OCI-LY1 (cell line): ENCODE data around the gene TCERG1L.

ENCODE experiments used
- H2AFZ ChIP-seq: fragments of 200-600 bp; sonication (generic), shearing (Covaris generic); 2 replicates; pipeline ENCODE4 v1.6.0; 2014; ENCODE audit warnings: antibody characterized with exemption, mild to moderate bottlenecking, low read length
- H3F3A ChIP-seq: fragments of 200-600 bp; sonication (generic), shearing (Covaris generic); 2 replicates; pipeline ENCODE4 v1.6.0; 2014; ENCODE audit warnings: mild to moderate bottlenecking, antibody characterized with exemption, low read length, moderate library complexity; ENCODE audit not compliant: insufficient read depth
- H3K27ac ChIP-seq: fragments of 200-600 bp; sonication (generic); 2 replicates; pipeline ENCODE4 v1.5.1; 2014; ENCODE audit warnings: low read length, mixed run types, mild to moderate bottlenecking, low read depth; ENCODE audit not compliant: poor library complexity, severe bottlenecking
- H3K27me3 ChIP-seq: fragments of 200-600 bp; sonication (generic); 2 replicates; pipeline ENCODE4 v1.6.0; 2014; ENCODE audit warnings: antibody characterized with exemption, mild to moderate bottlenecking, low read length, moderate library complexity; ENCODE audit not compliant: insufficient read depth
- H3K36me3 ChIP-seq: fragments of 200-600 bp; sonication (generic); 2 replicates; pipeline ENCODE4 v1.6.1; 2014; ENCODE audit warnings: mild to moderate bottlenecking, antibody characterized with exemption, low read length, moderate library complexity, mixed read lengths; ENCODE audit not compliant: insufficient read depth
- H3K4me1 ChIP-seq: fragments of 200-600 bp; sonication (generic); 2 replicates; pipeline ENCODE4 v1.5.1; 2014; ENCODE audit warnings: mild to moderate bottlenecking, low read length, moderate library complexity; ENCODE audit not compliant: insufficient read depth, severe bottlenecking
- H3K4me2 ChIP-seq: fragments of 200-600 bp; sonication (generic), shearing (Covaris generic); 2 replicates; pipeline ENCODE4 v1.6.1; 2014; ENCODE audit warnings: low read length
- H3K4me3 ChIP-seq: fragments of 200-600 bp; sonication (generic); 2 replicates; pipeline ENCODE4 v1.5.1; 2014; ENCODE audit warnings: low read length, low read depth, mild to moderate bottlenecking, mixed read lengths; ENCODE audit not compliant: poor library complexity, severe bottlenecking
- H3K79me2 ChIP-seq: fragments of 200-600 bp; shearing (Covaris generic); 2 replicates; pipeline ENCODE4 v1.6.1; 2016; ENCODE audit warnings: mixed run types, low read length, mixed read lengths; ENCODE audit not compliant: insufficient read depth
- H3K9ac ChIP-seq: fragments of 200-600 bp; sonication (generic), shearing (Covaris generic); 2 replicates; pipeline ENCODE4 v1.6.1; 2014; ENCODE audit warnings: mild to moderate bottlenecking, low read length, mixed read lengths
- H3K9me2 ChIP-seq: fragments of 200-600 bp; sonication (generic), shearing (Covaris generic); 2 replicates; pipeline ENCODE4 v1.6.1; 2014; ENCODE audit warnings: low read depth, mild to moderate bottlenecking, low read length, mixed read lengths
- H3K9me3 ChIP-seq: fragments of 200-600 bp; shearing (Covaris generic); 2 replicates; pipeline ENCODE4 v1.6.1; 2014; ENCODE audit warnings: low read length, mixed read lengths
- H4K20me1 ChIP-seq: fragments of 200-600 bp; sonication (generic), shearing (Covaris generic); 2 replicates; pipeline ENCODE4 v1.6.0; 2016; ENCODE audit warnings: mild to moderate bottlenecking, low read length; ENCODE audit not compliant: insufficient read depth
- EZH2 ChIP-seq: fragments of 200-600 bp; sonication (generic), shearing (Covaris generic); IDR thresholded peaks from 2 replicates; pipeline ENCODE4 v1.8.0; 2017; ENCODE audit warnings: borderline replicate concordance, mixed run types, mild to moderate bottlenecking, antibody characterized with exemption, low read length, moderate library complexity, mixed read lengths
- TF ChIP-seq, protein P1 (sequence below): fragments of 200-600 bp; sonication (generic), shearing (Covaris generic); IDR thresholded peaks from 2 replicates; pipeline ENCODE4 v1.5.1; 2017; ENCODE audit warnings: mild to moderate bottlenecking, antibody characterized with exemption, low read length, moderate library complexity, mixed read lengths

TCERG1L gene

DNA sequence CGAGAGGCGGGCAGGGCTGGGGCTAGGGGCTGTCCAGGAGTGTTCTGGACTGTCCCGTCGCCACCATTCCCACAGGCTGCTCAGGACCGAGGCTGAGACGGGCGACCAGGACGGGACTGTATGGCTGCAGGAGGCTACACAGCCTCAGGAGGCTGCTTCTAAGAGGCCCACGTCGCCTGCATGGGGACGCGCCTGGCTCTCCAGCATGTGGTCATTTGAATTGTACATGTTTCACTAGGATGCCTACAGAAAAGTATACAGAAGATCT is 216.3 kb downstream of the TCERG1L start:
- Histone ChIP-seq H3K27ac (no peak overlapping the region), H3K4me3 (no peak overlapping the region), H3K79me2 (no peaks in the 10 kb centered on the region), H4K20me1 (no peaks in the 10 kb centered on the region), H3K27me3 (no peaks in the 10 kb centered on the region), H3K4me1 (no peaks in the 10 kb centered on the region), H3K9me2 (no peaks in the 10 kb centered on the region), H3K4me2 (no peak overlapping the region), H3K36me3 (no peaks in the 10 kb centered on the region), H3F3A (no peaks in the 10 kb centered on the region), H2AFZ (no peak overlapping the region), H3K9me3 (no peaks in the 10 kb centered on the region), H3K9ac (no peak overlapping the region)
- TF ChIP-seq, protein P1, sequence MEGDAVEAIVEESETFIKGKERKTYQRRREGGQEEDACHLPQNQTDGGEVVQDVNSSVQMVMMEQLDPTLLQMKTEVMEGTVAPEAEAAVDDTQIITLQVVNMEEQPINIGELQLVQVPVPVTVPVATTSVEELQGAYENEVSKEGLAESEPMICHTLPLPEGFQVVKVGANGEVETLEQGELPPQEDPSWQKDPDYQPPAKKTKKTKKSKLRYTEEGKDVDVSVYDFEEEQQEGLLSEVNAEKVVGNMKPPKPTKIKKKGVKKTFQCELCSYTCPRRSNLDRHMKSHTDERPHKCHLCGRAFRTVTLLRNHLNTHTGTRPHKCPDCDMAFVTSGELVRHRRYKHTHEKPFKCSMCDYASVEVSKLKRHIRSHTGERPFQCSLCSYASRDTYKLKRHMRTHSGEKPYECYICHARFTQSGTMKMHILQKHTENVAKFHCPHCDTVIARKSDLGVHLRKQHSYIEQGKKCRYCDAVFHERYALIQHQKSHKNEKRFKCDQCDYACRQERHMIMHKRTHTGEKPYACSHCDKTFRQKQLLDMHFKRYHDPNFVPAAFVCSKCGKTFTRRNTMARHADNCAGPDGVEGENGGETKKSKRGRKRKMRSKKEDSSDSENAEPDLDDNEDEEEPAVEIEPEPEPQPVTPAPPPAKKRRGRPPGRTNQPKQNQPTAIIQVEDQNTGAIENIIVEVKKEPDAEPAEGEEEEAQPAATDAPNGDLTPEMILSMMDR, result no peak
- no peak for TF ChIP-seq EZH2

DNA sequence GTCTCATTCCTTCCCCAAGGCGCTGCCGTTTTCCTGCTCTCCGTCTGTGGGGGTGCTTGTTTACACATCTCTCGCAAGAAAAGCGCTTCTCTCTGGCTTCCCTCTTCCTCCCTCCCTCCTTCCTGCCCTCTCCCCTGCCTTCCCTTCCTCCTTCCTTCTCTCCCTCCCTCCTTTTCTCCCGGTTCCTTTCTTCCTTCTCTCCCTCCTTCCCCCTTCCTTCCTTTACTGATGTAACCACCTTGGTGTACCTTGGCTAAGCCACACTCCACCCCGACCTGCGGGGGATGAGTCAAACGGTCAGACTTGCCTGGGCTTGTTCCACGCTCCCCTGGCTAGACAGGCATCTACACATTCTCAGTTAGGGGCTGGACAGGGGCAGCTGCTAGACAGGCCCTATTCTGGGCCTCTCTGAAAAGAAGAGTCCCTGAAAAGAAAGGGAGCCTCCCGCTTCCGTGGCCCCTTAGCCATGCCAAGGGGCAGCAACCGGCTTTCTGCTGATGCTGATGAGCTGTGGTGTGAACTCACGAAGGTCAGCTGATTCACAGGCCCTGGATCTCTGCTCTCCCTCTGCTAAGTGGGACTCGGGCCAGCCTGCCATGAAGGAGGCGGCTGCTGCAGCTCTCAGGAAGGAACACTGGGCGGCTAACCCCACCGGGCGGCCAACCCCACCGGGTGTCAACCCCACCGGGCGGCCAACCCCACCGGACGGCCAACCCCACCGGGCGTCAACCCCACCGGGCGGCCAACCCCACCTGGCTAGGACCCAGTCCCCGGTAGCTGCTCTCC is 216.8 kb downstream of the TCERG1L start:
- no peaks in the 10 kb centered on the region for H3K9me3 ChIP-seq
- H3F3A ChIP-seq, result no peaks in the 10 kb centered on the region
- no peak overlapping the region for H3K9ac ChIP-seq
- no peak overlapping the region for H3K4me2 ChIP-seq
- no peaks in the 10 kb centered on the region for H3K36me3 ChIP-seq
- no peak overlapping the region for H2AFZ ChIP-seq
- H3K4me3 ChIP-seq, result no peak overlapping the region
- no peaks in the 10 kb centered on the region for H4K20me1 ChIP-seq
- H3K4me1 ChIP-seq, result no peaks in the 10 kb centered on the region
- no peak for TF ChIP-seq EZH2
- TF ChIP-seq, protein P1, result no peak
- no peak overlapping the region for H3K27ac ChIP-seq
- H3K27me3 ChIP-seq, result no peaks in the 10 kb centered on the region
- no peaks in the 10 kb centered on the region for H3K79me2 ChIP-seq
- H3K9me2 ChIP-seq, result no peaks in the 10 kb centered on the region

DNA sequence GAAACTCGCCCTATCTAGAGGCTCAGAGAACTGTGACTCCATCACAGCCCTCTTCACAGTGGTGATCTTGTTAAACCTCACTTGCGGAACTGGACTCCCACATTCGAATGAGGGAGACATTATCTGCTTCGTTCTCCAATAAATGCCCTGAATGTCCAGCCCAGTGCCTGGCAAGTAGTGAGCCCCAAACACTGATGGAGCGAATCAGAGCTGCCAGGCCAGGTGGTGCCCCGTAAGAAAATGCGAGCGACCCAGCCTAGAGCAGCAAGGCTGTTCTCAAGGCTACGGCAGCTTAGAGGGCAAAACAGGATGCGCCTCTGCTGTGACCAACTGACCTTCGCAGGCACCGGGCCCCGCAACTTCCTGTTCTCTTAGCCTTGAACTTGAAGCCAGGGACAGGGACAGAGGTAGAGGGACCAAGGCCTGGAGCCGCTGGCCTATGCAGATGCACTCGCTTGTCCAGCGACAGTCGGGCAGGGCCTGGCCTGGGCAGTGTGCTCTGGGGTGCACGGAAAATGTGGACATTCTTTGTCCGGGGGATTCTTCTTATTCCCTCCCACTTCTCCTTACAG is 217.6 kb downstream of the TCERG1L start:
- no peaks in the 10 kb centered on the region for H3K79me2 ChIP-seq
- H3K4me1 ChIP-seq, result no peaks in the 10 kb centered on the region
- no peaks in the 10 kb centered on the region for H4K20me1 ChIP-seq
- H3K36me3 ChIP-seq, result no peaks in the 10 kb centered on the region
- no peaks in the 10 kb centered on the region for H3K9me3 ChIP-seq
- H3K27ac ChIP-seq, result no peak overlapping the region
- H2AFZ ChIP-seq, result no peak overlapping the region
- no peak overlapping the region for H3K9ac ChIP-seq
- no peak overlapping the region for H3K4me3 ChIP-seq
- TF ChIP-seq EZH2, result no peak
- TF ChIP-seq, protein P1, result no peak
- H3F3A ChIP-seq, result no peaks in the 10 kb centered on the region
- H3K27me3 ChIP-seq, result no peaks in the 10 kb centered on the region
- H3K9me2 ChIP-seq, result no peaks in the 10 kb centered on the region
- H3K4me2 ChIP-seq, result no peak overlapping the region
